CMK (cell line): ENCODE measurements around the gene ACCSL.

Experiments used
- DNase-seq: peaks from one replicate; pipeline ENCODE4 v3.0.0-alpha.2; 2010; ENCODE audit warnings: low read depth

The ACCSL gene

DNA sequence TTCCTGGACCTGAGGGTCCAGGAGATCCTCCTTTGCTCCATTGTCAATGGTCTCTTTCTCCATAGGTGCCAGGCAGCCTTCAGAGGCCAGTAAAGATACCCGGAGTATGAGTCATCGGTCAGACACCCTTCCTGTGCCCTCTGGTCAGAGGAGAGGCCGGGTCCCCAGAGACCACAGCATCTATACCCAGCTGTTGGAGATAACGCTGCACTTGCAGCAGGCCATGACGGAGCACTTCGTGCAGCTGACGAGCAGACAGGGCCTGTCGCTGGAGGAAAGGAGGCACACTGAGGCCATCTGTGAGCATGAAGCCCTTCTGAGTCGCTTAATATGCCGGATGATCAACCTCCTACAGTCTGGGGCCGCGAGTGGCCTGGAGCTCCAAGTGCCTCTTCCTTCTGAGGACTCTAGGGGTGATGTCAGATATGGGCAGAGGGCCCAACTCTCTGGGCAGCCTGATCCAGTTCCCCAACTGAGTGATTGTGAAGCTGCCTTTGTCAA is at the start of gene ACCSL:
Gene ACCSL (plus strand): TSS at position 51 of the 501 bp plus-strand sequence. CDS start 56 bp downstream, at position 107.
- DNase-seq, result no peak

DNA sequence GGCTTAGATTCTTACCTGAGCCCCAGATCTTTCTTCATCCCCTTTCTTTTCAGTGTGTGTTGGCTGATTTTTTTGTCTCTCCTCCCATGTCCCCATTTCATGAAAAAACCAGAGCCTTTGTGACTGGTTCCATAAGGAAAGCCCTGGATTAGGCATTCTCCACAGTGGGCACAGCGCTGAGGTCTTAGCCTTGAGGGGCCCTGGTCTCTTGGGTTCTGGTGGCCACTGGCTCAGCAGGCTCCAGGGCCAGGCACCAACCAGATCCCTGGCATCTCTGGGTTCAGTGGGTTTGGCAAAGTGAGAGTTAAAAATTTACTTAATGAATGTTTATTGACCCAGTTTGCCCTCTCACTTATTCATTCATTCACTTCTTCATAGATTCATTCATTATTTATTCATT is 49.5 kb upstream of the ACCSL start:
- DNase-seq, result no peak

DNA sequence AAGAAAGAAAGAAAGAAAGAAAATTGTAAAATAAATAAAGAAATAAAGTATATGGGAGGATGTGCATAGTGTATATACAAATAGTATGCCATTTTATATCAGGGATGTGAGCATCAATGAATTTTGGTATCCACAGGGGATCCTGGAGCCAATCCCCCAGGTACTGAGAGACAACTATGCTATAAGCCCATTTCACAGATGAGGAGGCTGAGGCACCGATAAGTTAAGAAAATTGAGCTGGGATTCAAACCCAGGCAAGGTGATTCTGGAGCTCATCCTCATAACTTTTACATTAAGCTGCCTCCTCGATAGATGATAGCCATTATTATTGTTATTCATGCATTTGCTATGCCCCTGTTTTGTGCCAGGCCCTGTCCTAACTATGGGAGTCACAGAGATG is 47.0 kb upstream of the ACCSL start:
- DNase-seq, result no peak

DNA sequence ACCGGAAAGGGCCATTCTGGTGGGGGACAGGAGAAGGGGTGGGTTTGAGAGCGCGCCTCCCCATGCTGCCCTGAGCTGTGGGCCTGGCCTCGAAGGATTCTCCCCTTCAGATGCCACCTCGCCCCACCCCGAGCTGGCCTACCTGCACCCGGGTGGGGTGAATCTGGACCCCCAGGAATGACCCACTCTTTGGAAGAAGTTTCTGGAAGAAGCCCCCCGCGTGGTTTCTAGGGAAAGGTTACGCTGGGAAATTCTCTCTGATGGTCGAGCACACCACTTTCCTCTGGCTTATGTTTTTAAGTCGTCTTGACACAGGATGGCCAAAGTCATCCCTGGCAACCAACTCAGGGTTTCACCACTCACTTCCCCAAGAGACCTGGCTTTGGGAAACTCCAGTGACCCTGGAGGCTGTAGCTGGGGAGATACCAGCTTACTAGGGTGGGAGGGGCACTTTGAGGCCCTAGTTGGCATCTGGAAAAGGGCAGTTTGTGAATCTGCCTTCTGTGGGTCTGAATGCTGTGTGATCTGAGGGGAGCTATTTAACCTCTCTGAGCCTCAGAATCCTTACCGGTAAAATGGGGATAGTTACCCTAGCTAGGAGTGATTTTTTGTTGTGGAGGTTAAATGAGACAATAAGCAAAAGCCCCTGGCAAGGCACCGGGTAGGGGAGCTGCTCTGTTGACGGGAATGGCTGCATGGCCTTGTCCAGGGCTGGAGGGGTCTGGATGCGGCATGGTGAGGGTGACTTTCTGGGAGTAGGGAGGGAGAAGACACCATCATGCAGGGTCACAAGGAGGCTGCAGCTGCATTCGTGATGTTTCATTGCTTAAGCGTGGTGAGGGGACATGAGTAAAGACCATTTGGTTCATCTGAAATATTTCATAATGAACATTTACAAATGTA is 45.3 kb upstream of the ACCSL start:
- no peak for DNase-seq

DNA sequence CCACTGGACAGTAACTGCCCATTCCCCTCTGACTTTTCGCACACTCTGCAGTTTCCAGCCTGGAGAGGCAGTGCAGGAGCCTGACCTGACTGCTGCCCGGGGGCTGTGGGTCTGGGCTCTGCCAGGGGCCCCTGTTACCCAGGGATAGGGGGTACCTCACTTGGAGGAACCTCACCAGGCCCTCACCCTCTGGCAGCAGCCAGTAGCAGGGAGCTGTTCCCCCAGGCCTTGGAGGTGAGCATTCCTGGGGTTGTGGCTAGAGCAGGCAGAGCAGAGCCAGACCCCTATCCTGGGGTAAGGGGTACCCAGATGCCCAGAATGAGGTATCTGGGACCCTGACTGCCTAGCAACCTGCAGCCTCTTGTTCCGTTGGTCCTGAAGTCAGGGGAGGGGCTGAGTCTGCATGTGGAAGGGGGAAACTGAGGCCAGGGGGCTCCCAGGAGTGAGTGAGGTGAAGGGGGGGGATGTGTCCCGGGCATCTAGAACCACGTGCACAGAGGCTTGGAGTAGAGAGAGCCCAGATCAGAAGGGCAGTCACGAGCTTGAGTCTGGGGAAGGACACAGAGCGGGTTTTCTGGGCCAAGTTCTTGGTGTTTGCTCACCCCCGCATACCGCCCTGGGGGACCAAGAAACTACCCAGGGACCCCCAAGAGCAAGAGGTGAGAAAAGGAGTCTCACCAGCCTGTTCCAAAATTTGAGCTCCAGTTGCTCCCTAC is 43.9 kb upstream of the ACCSL start:
- DNase-seq, result no peak

DNA sequence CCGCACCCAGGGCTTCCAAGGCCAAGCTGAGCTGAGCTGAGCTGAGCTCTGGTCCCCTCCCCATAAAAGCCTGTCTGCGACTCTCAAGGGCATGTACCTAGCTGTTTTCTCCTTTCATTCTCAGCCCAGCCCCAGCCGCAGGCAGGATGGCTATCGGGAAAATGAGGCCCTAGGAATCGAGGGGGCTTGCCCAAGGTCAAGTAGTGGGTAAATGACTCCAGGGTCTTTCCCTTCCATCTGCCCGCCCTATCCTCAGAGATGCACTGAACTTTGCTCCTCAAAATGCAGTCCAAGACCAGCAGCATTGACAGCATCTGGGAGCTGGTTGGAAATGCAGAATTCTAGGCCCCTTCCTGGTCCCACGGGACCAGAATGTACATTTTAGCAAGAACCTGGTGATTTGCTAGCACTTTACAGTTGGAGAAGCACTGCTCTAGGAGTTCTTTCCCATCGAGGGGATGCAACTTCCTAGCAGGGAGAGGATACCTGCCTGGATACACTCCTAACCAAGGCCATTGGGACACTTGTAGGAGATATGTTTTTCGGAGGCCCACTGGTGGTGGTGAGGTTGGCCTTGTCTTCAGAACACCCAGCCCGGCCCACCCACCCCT is 43.2 kb upstream of the ACCSL start:
- no peak for DNase-seq

DNA sequence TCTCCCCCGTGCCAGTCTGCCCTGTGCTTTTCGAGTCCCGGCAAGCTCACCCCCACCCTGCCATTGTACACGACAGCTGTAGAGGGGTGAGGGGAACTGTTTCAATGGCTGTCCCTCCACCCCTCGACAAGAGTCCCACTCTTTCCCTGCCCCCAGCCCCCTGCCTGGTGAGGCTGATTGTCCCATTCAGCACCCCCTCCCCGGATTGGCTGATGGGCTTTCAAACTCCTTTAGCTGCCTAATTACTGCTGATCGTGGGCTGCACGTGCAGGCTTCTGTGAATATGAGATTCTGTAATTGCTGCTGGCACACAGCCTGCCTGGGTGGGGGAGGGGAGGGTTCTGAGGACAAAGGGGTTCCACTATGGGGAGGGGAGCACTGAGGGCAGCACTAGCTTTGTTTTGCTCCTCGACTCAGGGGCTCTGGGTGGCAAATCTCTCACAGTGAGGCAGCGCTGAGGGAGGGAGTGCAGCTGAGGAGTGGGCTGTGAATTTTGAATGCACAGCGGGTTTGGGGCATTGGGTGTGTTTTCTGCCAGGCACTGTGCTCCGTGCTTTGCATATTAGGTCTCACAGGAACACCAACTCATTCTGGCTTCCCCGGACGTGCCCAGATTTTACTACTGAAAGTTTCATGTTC is 42.6 kb upstream of the ACCSL start:
- DNase-seq, result no peak

DNA sequence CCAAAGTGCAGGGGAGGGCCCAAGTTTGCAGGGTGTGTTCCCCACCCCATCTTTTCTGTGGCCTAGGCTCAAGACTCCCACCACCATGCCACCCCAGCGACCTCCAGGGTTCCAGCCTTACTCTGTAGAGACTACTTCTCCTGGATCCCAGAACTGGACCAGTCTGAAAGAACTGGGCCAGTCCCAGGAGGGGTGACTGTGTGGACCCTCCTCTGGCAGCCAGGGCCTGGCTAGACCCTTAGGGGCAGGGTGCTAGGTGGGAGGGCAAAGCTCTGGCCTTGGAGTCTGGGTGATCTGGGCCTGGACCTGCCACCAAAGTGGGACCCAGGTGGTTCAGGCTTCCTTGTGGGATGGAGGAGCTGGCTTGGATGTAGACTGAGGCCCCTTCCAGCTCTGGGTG is 41.8 kb upstream of the ACCSL start:
- no peak for DNase-seq

DNA sequence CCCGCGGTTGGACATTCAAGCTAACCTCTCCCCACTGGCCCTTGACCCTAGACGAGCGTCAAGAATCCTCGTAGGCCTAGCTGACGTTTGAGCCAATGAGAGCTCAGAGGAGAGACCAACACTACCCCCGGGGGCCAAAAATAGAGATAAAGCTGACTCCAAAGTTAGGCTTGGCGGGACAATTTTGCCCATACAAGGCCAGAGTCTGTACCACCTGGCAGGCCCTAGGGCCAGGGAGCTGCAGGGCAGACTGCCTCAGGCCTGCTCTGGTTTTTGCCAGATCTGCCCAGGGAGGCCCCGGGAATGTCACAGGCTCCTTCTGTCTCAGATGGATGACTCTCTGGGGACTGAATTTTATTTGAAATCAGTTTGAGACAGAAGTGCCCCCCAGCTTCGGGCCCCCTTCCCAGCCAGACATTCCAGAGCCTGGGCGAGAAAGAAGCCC is 40.8 kb upstream of the ACCSL start:
- DNase-seq, result no peak

DNA sequence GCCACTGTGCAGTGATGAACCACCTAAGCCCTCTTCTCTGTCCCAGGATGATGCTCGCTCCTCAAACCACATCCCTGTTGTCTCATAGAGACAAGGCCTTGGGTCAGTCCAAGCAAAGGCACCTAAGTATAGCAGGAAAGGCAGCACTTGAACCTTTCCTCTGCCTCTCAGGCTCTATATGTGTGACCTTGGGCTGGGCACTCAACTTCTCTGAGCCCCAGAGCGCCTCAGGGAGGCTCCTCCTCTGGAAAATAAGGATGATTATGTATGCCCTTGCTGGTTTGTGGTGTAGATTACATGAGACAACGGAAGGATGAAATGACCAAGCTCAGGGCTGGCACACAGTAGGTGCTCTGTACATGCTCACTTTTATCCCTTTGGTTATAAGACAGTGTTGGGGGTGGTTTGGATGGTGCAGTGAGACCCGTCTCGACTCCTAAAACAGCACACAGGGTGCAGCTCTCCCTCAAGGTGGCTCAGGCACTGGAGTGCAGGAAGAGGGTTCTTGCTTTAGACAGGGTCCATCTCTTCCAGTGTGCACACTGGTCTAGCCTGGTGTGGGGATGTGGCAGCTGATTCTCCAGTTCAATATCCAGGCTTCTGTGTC is 40.2 kb upstream of the ACCSL start:
- DNase-seq, result no peak

DNA sequence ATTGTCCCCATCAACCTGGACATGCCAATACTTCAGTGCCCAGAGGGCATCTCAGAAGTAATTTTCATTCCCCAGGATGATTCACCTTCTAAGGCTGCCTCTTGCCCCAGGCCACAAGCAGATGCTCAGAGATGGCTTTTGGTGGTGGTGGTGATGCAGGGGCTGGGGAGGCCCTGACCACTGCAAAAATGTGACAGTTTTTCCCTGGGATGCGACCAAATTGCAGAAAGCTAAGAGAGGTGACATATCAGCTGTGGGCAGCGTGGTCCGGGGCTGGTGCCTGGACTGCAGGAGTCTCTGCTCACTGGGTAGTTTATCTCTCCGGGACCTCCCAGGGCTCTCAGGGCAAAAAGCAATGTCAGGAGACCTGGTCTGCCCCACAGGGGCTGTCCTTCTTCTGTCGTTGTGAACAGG is 39.7 kb upstream of the ACCSL start:
- DNase-seq, result no peak

DNA sequence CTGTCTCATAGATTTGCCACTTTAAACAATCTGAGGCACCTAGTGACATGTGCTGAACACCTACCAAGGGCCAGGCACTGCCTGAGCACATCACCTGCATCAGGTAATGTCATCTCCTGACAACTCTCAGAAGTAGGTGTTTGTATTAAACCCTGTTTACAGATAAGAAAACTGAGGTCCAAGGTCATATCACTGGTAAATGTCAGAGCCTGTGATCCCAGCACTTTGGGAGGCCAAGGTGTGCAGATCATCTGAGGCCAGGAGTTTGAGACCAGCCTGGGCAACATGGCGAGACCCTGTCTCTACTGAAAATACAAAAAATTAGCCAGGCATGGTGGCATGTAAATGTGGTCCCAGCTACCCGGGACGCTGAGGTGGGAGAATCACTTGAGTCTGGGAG is 39.1 kb upstream of the ACCSL start:
- no peak for DNase-seq

DNA sequence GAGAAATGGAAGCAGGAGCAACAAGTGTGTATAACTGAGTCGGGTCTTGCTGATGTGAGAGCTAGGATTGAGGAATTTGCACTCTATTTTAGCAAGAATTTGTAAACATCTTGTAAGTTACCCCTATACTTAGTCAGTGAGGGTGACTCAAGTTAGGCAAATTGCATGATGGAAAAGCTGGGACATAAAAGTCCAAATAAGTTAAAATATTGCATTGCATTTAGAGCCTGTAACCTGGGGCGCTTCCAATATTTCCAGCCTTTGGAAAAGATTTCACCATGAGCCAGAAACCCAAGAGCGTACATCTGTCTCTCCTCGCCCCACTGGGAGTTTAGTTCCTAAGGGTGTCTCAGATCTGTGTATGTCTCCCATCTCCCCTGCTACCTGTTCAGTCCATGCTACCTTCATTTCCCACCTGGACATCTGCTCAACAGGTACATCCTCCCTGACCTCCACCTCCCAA is 37.0 kb upstream of the ACCSL start:
- DNase-seq, result no peak

DNA sequence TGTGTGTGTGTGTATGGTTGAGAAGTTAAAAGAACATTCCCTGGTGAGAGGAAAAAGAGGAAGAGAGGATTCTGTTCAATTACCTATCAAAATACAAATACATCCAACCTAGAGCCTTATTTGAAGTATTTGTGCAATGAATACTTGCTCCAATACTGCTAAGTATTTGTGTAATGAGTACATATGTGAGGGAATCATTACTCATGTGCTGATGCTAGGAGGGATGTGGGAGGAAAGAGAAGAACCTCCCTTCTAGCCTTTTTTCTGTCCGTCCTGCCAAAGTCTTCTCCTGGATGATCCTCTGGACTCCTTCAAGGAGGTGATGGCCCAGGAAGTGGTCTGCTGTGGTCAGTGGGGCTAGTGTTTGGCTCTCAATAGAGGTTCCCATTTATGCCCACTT is 36.0 kb upstream of the ACCSL start:
- no peak for DNase-seq

DNA sequence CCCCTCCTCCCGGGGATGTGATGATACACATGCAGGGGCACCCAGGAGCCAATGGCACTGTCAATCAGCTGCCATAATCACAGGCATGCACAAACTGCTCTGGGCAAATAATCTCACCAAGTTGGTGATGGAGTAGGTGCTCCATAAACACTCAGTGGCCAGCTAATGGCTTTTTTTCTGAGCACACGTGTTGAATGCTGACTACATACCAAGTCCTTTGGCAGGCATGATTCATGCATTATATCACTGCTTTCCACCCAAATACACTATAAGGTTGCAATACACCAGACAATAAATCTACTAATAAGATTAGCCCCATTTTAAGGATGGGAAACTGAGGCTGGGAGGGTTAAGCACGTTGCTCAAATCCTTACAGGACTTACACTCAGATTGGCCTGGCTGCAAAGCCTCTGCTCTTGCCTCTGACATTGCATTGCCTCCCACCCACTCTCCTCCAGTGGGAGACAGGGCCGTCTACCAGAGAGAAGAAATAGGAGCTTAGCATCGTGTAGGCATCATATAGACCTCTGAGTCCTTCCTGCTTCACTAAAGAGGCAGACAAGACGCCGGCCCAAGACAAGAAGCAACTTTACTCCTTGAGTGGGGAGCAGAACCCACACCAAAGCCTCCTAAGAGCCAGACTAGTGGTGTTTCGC is 32.7 kb upstream of the ACCSL start:
- no peak for DNase-seq

DNA sequence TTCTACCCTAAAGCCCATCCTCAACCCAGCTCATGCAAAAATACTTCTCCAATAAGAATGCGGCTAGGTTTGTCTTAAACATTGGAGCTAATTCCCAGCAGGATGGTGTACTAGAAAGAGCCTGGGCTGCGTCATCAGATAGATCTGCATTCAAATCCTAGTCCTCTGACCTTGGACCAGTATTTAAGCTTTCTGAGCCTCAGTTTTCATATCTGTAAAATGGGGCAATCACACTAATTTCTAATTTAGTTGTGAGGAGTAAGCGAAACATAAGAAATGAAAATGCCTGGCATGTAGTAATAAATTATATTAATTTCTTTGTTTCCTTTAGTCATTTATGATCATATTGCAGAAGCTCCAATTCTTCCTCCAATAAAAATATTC is 32.2 kb upstream of the ACCSL start:
- DNase-seq, result no peak

DNA sequence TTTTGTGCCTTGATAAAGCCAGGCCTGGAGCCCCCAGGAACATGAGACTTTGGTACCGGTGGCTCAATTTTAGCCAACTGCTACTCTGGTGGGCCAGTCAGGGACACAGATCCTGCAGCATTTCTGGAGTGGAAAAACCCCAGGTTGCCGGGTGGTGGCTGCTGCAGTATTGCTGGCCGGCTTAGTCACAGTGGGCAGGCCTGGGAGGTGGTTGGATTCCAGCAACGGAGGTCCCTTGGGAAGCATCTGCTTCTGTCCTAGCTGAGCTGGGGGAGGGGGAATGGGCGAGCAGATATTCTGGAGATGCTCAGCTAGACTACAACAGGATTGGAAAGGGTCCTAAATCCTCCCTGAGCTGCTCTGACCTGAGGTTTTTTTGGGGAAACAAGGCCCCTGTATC is 31.6 kb upstream of the ACCSL start:
- no peak for DNase-seq

DNA sequence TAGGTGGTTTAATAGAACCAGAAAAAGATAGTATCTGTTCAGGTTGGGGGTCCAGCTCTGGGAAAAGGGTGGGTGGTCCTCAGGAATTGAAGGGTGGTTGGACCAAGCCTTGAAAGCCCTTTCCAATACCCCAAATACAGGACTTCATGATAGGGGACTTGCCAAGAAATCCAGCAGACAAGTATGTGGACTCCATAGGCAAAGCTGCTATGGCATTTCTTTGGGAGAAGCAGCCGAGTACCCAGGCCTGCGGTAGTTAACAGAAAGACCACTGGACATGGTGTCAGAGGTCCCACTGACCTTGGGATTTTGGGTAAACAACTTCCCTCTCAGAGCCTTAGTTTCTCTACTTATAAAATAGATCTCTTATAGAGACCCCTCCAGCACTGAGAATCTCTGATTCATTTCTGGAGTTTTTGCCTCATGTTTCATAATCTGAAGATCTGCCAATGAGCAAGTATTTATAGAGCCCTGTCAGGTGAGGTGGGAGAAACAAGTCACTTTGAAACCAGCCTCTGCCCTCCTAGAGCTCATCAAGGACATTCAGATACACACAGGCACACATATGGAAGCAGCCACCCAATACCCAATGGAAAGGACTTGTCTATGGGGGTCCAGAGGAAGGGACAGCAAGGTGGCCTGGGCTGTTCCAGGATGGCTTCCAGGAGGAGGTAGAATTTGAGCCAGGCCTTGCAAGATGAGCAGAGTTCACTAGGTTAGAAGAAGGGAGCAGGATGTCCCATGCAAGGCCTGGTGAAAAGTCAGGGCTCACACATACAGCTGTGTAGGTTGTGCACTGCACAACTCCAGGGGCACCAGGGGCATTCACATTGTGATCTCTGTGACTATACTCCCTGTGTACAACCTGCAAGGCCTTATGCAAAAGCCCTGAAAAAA is 31.0 kb upstream of the ACCSL start:
- no peak for DNase-seq

DNA sequence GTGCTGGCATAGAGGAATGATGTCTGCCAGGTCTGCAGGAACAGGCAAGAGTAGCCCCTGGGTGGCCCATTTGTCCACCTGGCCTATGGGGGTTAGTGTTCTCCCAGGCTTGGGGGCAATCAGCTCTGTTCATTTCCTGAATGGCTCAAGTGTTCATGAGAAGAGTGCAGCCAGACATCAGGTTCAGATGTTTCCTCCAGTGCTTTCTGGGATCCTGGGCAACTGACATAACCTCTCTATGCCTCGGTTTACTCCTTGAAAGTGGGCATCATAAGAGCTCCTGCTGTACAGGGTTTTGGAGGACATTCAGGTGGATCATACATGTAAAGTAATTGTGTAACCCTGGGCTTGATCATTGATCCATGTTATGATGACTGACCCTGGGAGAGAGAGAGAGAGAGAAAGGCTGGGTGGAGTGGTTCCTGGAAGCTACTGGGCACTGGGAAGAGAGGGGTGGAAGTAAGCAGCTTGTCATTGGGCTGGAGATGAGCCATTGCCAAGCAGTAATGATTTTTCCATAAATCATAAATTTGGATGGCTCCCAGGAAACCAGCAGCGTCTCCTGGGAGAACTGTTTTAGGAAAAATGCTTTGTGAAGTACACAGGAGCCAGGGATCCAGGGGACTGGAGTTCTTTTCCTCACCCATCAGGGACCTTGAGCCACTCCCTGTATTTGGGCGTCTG is 30.2 kb upstream of the ACCSL start:
- DNase-seq, result no peak

DNA sequence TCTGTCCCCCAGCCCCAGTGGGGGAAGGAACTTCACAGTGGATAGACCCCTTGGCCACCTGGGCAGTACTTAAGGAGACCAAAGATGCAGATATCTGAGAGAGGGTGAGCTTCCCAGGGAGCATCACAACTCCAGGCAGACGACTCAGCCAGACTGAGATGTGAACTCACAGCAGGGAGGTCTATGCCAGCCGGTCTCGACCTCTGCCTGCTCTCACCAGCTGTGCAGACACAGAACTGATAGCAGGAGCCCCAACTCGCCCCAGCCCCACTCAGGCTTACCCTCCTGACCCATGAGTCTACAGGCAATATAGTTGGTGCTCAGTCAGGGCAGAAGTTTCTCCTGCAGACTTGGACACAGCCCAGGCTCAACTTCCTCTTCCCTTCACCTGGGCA is 29.7 kb upstream of the ACCSL start:
- no peak for DNase-seq
